GM21447 (cell line): ENCODE data around the gene TOLLIP.

Experiments
- ATAC-seq: cut with Tn5 transposase; IDR thresholded peaks from one replicate; pipeline ENCODE4 v1.9.1; 2021; ENCODE audit not compliant: unreplicated experiment

The TOLLIP gene

GRCh38 chr11:1317993-1318392 is 8.6 kb upstream of the TOLLIP start:
- no peak for ATAC-seq

GRCh38 chr11:1317432-1317831 is 8.0 kb upstream of the TOLLIP start:
- ATAC-seq = no peak

- ATAC-seq = no peak
These were observed 1.5 kb upstream of the TOLLIP start for GRCh38 chr11:1310772-1311468.

GRCh38 chr11:1310318-1310687 is 871 bp upstream of the TOLLIP start:
- no peak for ATAC-seq

DNA sequence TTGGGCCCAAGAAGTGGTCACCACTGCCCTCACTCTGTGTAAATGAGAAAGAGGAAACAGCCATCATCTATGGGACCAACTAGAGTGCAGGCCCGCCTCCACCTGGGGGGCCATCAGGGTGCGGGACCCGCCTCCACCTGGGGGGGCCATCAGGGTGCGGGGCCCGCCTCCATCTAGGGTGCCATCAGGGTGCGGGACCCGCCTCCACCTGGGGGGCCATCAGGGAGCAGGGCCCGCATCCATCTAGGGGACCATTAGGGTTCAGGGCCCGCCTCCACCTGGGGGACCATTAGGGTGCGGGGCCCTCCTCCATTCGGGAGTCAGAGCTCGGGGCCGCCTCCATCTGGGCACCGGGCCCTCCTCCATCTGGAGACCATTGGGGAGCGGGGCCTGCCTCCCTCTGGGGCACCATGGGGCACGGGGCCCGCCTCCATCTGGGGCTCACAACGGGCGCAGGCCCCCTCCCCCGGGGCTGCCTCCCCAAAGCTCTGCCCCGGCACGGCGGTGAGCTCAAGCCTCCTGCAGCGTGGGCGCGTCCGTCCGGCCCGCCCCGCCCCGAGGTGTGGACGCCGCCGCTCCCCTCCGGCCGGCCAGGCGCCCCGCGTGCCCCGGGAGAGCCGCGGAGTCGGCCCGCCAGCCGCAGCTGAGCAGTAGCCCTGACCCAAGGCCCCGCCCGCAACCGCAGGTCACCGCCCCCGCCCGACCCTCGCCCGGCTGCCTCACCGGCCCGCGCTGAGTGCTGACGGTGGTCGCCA is 512 bp downstream of the TOLLIP start:
- ATAC-seq = peak; percentile 37

DNA sequence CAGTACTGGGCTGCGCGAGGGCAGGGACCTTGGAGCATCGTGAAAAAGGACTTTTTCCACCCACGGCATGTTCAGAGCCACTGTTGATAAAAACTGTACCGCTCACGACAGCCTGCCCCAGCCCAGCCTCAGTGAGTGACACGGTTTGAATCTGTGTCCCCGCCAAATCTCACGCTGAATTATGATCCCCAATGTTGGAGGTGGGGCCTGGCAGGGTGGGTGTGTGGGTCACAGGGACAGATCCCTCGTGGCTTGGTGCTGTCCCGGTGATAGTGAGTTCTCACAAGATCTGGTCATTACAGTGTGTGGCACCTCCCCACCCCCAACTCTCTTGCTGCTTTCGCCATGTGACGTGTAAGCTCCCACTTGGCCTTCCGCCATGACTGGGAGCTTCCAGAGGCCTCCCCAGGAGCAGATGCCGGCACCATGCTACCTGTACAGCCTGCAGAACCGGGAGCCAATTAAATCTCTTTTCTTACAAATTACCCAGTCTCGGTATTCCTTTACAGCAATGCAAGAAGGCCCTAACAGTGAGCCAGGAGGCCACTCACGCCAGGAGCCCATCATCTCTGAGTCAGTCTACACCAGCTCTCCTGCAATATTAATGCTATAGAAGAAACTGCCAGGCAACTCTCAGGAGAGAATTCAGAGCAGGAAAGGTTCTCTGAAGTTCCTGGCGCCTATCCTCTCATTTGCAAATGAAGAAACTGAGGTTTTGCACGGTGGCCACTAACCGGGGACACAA is 1.3 kb downstream of the TOLLIP start:
- no peak for ATAC-seq

DNA sequence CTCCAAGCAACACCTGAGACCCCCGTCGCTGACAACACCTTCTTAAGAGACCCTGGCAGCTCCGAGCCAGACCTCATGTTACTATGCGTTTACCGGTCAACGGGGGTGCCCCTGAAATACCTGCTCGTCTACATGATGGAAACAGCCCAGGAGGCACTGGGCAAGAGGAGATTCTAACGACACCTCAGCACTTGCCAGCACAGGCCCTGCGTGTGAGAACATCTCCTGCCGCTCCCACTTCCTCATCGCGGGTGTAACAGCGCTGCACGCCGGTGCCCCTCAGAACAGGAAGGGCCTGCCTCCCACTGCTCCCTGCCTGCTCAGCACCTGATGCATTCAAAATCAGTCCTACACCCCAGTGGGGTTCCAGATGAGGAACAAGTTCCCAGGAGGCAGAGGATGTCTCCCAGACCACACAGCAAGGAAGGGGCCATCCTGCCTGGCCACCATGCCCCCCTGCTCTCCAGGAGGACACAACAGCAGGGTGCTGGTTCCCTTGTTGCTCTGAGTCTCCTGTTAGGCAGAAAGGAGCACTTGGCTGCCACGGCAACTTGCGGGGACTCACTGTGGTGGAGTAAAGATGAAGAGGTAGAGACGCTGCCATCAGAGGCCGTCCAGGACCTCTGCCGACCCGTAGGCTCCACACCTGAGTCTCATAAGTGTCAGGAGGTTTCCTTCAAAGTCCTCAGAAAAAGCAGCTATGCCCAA is 2.1 kb downstream of the TOLLIP start:
- no peak for ATAC-seq

DNA sequence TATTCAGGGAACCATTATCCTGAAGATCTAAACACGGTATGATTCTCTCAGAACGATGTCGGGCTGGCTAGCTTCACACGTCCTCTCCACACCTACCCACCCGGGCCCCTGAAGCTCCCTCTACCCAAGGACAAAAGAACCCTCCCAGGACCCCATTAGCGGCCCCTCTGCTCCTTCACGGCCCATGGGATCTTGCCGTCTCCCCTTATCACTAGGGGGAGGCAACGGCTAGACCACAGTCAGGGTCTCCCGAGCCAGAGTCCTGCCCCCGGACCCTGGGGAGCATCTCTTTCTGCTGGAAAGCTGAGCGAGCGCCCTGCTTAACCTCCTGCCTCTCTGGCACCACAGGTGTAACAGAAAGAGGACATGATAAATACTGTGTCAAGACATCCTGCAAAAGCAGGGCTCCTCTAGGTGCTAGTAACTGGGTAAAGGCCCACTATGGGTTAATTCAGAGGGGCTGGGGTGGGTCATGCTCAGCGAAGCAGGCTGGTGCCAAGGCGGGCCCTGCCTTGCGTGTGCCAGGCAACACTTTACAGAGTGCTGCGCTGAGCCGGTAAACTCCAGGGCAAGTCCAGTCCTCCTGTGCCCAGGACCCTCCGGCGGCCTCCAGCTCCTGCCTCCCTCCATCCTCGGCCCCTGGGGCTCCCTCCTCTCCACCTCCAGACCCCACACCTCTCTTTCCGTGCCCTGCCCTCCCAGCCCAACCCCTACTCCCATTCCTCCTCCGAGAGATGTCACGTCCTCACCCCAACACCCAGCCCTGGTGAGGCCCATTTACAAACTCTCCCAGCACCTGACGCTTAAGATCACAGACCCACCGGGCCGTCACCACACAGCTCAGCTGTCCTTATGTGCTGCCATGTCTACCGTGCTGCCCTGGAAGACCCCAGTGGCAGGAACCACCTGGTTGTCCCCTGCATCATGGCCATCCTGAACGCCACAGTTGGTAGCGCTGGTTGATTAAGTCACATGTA is 3.0 kb downstream of the TOLLIP start:
- ATAC-seq = no peak

- ATAC-seq = no peak
These were observed 3.9 kb downstream of the TOLLIP start for GRCh38 chr11:1305501-1306056.

GRCh38 chr11:1305063-1305495 is 4.4 kb downstream of the TOLLIP start:
- no peak for ATAC-seq

GRCh38 chr11:1304380-1304779 is 5.1 kb downstream of the TOLLIP start:
- no peak for ATAC-seq

DNA sequence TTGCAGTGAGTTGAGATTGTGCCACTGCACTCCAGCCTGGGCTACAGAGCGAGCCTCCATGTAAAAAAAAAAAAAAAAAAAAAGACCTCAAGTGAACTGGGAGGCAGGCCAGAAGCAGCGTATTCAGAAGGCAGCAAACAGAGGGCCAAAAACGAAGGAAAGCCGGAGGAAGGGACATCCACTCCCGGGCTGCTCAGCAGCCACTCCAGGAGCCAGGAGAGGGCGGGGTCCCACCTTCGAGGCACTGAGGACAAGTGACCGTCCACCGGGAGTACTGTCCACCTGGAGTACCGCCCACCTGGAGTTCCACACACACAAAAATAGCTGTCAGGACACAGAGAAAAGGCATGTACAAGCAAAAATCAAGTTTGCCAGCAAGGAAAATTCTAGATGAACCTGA is 5.5 kb downstream of the TOLLIP start:
- ATAC-seq = no peak

DNA sequence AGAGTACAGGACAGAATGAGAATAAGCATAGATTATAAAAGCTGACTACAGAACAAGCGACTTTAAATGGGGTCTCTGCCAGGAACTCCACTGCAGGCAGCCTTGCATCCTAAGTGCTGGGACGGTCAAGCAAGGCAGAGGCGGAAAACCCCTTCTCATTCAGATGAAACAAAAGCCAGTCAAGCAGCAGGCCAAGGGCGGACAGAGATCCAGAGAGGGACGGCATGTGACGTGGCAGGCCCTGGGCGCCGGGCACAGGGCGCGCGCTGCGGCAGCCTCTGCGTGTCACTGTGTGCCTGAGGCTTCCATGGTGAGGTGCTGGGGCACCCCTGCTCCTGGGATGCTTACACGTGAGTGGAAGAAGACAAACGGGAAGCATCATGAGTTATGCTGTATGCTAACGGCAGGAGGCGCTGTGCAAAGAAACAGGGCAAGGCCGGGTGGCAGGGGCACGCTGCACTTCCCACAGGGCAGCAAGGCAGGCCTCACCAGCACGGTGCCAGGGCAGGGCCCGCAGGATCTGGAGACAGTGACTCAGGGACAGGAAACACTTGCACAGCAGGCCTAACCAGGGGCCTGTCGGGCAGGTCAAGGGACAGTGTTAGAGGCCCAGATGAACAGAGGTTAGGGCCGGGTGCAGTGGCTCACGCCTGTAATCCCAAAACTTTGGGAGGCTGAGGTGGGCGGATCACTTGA is 6.2 kb downstream of the TOLLIP start:
- ATAC-seq = no peak

DNA sequence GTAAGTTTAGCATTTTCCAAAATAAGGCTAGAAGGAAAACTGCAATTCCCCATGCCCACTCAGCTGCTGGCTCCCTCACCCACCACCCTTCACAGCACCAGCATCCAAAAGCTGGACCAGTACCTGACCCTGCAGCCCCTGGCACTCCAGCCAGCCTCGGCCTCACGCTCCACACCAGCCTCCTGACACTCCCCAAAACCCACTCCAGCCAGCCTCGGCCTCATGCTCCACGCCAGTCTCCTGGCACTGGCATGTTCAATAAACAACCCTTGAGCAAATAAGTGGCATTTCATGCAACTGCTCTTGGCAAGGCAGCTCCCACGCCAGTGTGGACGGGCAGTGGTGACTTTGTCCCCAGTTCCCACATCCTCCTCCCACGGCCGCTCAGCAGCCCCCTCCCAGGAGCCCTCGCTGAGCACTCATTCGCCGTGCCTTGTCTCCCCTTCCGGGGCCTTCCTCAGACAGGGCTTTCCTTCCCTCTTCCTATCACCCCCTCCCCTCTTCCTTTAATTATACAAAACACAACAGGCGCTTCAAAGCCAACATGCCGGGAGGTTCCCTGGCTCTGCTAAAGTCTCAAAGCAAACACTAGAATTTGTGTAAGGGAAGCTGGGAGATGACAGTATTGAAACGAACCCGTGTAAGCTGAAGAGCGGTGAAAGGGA is 6.8 kb downstream of the TOLLIP start:
- ATAC-seq = no peak

GRCh38 chr11:1302041-1302460 is 7.4 kb downstream of the TOLLIP start:
- ATAC-seq = no peak

- ATAC-seq = no peak
These were observed 8.0 kb downstream of the TOLLIP start for GRCh38 chr11:1301220-1302000.

GRCh38 chr11:1300569-1301187 is 8.8 kb downstream of the TOLLIP start:
- no peak for ATAC-seq
